Activated effector memory CD4-positive, alpha-beta T cell treated with Interleukin-2 at 50 U/mL for 16 hours (primary cell): ENCODE results near the gene PRKAA2.
"Not testable (repeated sequence)": the region's sequence is repeated elsewhere in the genome, so short reads cannot be mapped to it uniquely, and the experiment has no call there.

Experiments used
- DNase-seq: peaks from one replicate; pipeline ENCODE4 v3.0.0-alpha.2; 2020

PRKAA2 gene

GRCh38 chr1:56644919-56645676 is at the start of gene PRKAA2:
TSS of gene PRKAA2 (plus strand) at chr1:56645314. CDS start at chr1:56645388, 74 bp downstream.
- no peak for DNase-seq

GRCh38 chr1:56595397-56596191 is 49.5 kb upstream of the PRKAA2 start:
- DNase-seq: not testable (repeated sequence)

DNA sequence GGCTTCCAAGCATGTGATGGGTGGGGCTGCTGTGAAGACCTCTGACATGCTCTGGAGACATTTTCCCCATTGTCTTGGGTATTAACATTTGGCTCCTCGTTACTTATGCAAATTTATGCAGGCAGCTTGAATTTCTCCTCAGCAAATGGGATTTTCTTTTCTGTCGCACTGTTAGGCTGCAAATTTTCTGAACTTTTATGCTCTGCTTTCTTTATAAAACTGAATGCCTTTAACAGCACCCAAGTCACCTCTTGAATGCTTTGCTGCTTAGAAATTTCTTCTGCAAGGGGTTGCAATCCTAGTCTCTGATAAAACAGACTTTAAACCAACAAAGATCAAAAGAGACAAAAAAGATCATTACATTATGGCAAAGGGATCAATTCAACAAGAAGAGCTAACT is 35.0 kb upstream of the PRKAA2 start:
- DNase-seq: not testable (repeated sequence)

DNA sequence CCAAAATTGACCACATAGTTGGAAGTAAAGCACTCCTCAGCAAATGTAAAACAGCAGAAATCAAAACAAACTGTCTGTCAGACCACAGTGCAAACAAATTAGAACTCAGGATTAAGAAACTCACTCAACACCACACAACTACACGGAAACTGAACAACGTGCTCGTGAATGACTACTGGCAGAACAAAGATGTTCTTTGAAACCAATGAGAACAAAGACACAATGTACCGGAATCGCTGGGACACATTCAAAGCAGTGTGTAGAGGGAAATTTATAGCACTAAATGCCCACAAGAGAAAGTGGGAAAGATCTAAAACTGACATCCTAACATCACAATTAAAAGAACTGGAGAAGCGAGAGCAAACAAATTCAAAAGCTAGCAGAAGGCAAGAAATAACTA is 34.3 kb upstream of the PRKAA2 start:
- not testable (repeated sequence) for DNase-seq

- no peak for DNase-seq
Measured at GRCh38 chr1:56617141-56617540, 28.0 kb upstream of the PRKAA2 start.

- no peak for DNase-seq
Measured at GRCh38 chr1:56625819-56626440, 19.2 kb upstream of the PRKAA2 start.

DNA sequence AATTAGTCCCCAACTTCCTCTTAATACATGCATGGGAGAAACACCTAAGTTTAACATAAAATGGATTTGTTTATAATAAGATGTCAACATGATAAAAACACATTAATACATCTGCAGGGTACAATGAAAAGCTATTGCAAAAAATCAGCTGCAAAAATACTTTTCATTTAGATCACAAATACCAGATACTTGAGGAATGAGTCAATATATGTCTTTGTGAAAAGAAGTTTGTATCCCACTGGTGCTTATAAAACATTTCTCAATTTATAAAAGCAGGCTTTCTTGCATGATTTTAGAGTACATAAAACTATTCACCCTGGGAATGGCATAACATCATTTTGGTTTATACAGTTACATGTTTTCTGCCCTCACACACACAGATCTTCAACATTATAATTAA is 18.6 kb upstream of the PRKAA2 start:
- no peak for DNase-seq

- no peak for DNase-seq
Measured at GRCh38 chr1:56627019-56627635, 18.0 kb upstream of the PRKAA2 start.

DNA sequence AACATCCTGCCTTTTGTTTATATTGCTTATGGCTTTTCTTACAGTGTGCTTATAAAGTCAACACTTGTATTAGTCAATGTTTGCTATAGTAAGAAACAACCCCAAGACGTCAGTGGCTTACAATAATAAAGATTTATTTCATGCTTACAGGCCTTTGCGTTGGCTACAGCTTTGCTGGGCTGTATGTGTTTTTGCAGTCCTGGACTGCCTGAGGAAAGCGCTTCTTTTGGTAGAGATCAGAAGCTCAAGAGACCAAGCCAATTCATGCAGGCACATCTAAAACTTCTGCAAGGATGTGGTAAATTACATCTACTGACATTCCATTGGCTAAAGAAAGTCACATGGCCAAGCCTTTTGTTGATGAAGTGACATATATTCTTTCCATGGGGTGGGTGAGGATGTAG is 17.5 kb upstream of the PRKAA2 start:
- DNase-seq: no peak

GRCh38 chr1:56630786-56631185 is 14.3 kb upstream of the PRKAA2 start:
- no peak for DNase-seq

DNA sequence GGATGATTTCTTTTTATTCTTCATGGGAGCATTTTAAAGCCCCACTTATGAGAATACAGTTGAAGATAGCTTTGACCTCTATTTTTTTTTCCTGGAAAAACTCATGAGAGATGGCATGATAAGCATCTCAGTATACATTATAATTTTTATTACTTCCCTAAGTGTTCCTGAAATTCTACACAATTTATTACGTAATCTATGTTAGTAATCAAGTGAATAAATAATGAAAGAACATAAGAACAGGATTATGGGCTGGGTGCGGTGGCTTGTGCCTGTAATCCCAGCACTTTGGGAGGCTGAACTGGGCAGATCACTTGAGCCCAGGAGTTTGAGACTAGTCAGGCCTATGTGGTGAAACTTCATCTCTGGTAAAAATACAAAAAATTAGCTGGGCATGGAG is 13.2 kb upstream of the PRKAA2 start:
- no peak for DNase-seq

DNA sequence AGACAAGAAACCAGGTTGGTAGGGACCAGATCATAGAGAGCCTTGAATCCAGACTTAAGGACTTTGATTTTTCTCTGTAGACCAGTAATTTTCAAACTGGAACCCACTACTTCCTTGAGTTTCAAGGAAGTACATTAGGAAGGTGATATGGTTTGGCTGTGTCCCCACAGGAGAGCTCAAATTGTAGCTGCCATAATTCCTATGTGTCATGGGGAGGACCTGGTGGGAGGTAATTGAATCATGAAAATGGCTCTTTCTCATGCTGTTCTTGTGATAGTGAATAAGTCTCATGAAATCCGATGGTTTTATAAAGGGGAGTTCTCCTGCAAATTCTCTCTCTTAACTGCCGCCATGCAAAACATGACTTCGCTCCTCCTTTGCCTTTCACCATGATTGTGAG is 10.1 kb upstream of the PRKAA2 start:
- DNase-seq: no peak

GRCh38 chr1:56638248-56638647 is 6.9 kb upstream of the PRKAA2 start:
- DNase-seq: no peak

GRCh38 chr1:56639211-56639610 is 5.9 kb upstream of the PRKAA2 start:
- no peak for DNase-seq

- no peak for DNase-seq
Measured at GRCh38 chr1:56643661-56644060, 1.5 kb upstream of the PRKAA2 start.

GRCh38 chr1:56644064-56644918 is 823 bp upstream of the PRKAA2 start:
- DNase-seq: no peak

- no peak for DNase-seq
Measured at GRCh38 chr1:56645677-56646305, 677 bp downstream of the PRKAA2 start.

GRCh38 chr1:56646611-56647010 is 1.5 kb downstream of the PRKAA2 start:
- DNase-seq: no peak

GRCh38 chr1:56647106-56647505 is 2.0 kb downstream of the PRKAA2 start:
- no peak for DNase-seq

GRCh38 chr1:56648546-56648945 is 3.4 kb downstream of the PRKAA2 start:
- DNase-seq: no peak

- no peak for DNase-seq
Measured at GRCh38 chr1:56654126-56654923, 9.2 kb downstream of the PRKAA2 start.
